Stimulated activated CD8-positive, alpha-beta memory T cell treated with anti-CD3 and anti-CD28 coated beads, Interleukin-7, amount 100 ng/mL, for 4 hours (primary cell): Measurements from ENCODE around the gene CEP72.
A peak's percentile ranks its signal among the peaks of the same experiment; 100 is the strongest.
"Not testable (repeated sequence)": the region's sequence is repeated elsewhere in the genome, so short reads cannot be mapped to it uniquely, and the experiment has no call there.

Experiments
- DNase-seq, 2 donors: peaks; one replicate each; pipeline ENCODE4 v3.0.0-alpha.2; 2020; ENCODE audit warnings: low read depth in 2 of 2

Gene CEP72

DNA sequence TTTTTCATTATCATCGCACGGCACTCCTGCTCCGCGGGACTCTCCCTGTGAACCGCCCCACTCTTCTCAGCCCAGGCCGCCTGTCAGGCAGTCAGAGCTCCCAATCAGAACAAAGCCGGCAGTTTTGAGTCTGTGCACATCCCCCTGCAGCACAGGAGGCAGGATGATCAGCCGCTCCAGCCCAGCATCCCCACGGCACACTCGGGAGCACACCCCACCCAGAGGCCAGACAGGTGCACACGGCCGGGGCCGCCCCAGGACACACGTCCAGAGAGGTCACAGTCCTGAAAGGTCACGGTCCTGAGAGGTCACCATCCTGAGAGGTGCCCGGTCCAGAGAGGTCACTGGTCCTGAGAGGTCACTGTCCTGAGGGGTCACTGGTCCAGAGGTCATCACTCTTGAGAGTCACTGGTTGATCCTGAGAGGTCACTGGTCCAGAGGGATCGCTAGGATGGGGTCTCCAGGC is 72.6 kb downstream of the CEP72 start:
- DNase-seq = no peak

GRCh38 chr5:685262-686171 is 73.4 kb downstream of the CEP72 start:
- no peak for DNase-seq

- not testable (repeated sequence) for DNase-seq
Observed at GRCh38 chr5:686172-686523, 74.0 kb downstream of the CEP72 start.

DNA sequence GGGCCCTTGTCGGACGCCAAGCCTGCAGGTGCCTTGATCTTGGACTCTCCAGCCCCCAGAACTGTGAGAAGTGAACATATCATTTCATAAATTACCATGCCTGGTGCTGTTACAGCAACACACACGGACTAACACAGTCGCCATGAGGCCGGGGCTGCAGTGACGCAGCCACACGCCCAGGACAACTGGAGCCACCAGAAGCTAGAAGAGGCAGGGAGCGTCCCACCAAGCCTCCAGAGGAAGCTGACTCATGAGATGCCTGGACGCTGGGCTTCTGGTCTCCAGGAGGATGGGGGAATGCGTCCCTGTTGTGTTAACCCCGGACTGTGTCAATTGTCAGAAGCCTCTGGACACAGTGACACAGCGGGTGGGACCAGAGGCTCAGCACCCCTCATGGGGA is 74.8 kb downstream of the CEP72 start:
- not testable (repeated sequence) for DNase-seq

GRCh38 chr5:688348-689010 is 76.3 kb downstream of the CEP72 start:
- DNase-seq = not testable (repeated sequence)

- not testable (repeated sequence) for DNase-seq
Observed at GRCh38 chr5:690293-690692, 78.2 kb downstream of the CEP72 start.

GRCh38 chr5:691049-691448 is 78.9 kb downstream of the CEP72 start:
- not testable (repeated sequence) for DNase-seq

DNA sequence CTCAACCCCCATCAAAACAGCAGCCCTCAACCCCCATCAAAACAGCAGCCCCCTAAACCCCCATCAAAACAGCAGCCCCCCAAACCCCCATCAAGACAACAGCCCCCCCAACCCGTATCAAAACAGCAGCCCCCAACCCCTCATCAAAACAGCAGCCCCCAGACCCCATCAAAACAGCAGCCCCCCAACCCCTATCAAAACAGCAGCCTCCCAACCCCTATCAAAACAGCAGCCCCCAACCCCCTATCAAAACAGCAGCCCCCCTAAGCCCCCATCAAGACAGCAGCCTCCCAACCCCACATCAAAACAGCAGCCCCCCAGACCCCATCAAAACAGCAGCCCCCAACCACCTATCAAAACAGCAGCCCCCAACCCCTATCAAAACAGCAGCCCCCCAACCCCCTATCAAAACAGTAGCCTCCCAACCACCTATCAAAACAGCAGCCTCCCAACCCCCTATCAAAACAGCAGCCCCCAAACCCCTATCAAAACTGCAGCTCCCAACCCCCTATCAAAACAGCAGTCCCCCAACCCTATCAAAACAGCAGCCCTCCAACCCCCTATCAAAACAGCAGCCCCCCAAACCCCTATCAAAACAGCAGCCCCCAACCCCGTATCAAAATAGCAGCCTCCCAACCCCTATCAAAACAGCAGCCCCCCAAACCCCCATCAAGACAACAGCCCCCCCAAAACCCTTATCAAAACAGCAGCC is 79.8 kb downstream of the CEP72 start:
- DNase-seq = no peak

- DNase-seq = not testable (repeated sequence)
Observed at GRCh38 chr5:692529-693041, 80.4 kb downstream of the CEP72 start.

- peak; percentile 32 to 75 for DNase-seq
Observed at GRCh38 chr5:693271-694041, 81.3 kb downstream of the CEP72 start, which contains the start of gene TPPP. Gene TPPP, minus strand, starts transcription at chr5:693352. Its CDS starts 15,292 bp downstream, at chr5:678060.

GRCh38 chr5:694042-694431 is 81.9 kb downstream of the CEP72 start:
- DNase-seq = not testable (repeated sequence)

GRCh38 chr5:695475-695874 is 83.3 kb downstream of the CEP72 start:
- DNase-seq = not testable (repeated sequence)

GRCh38 chr5:696191-696590 is 84.1 kb downstream of the CEP72 start:
- DNase-seq = not testable (repeated sequence)

GRCh38 chr5:696753-697702 is 84.9 kb downstream of the CEP72 start:
- not testable (repeated sequence) for DNase-seq
